GM12874 (cell line): ENCODE measurements around the gene TMIE.

Experiments
- TF ChIP-seq, protein P1 (sequence below): IDR thresholded peaks from 2 replicates; pipeline ENCODE4 v1.5.1; 2011; ENCODE audit warnings: low read depth, mild to moderate bottlenecking, control low read depth, low read length, moderate library complexity; ENCODE audit not compliant: insufficient read depth

Gene TMIE

DNA sequence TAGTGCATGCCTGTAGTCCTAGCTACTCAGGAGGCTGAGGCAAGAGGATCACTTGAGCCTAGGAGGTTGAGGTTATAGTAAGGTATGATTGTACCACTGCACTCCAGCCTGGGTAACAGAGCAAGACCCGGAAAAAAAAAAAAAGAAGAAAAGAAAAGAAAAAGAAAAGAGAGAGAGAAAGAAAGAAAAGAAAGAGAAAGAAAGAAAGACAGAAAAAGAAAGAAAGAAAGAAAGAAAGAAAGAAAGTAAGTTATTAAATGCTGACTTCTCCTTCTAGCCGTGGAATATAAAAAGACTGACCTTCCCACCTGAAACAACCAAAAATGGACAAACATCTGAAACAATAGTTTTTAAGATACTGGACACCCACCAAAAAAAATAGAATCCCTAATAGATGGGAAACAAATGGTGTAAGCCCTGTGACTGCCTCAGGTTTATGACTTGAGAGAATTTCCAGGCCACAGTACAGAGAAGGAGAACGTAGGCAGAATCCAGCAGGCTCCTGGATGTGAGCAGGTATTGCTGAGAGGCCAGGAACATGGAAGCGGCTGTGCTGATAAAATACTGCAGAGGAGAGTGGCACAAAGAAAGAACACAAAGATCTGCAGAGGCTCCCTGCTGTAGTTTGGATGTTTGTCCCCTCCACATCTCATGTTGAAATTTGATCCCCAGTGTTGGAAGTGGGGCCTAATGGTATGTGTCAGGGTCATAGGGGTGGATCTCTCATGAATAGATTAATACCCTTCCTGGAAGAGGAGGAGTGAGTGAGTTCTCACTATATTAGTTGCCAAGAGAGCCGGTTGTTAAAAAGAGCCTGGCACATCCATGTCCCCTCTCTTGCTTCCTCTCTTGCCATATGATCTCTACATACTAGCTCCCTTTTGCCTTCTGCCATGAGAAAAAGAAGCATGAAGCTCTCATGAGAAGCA is 58.3 kb downstream of the TMIE start:
- TF ChIP-seq, protein P1, sequence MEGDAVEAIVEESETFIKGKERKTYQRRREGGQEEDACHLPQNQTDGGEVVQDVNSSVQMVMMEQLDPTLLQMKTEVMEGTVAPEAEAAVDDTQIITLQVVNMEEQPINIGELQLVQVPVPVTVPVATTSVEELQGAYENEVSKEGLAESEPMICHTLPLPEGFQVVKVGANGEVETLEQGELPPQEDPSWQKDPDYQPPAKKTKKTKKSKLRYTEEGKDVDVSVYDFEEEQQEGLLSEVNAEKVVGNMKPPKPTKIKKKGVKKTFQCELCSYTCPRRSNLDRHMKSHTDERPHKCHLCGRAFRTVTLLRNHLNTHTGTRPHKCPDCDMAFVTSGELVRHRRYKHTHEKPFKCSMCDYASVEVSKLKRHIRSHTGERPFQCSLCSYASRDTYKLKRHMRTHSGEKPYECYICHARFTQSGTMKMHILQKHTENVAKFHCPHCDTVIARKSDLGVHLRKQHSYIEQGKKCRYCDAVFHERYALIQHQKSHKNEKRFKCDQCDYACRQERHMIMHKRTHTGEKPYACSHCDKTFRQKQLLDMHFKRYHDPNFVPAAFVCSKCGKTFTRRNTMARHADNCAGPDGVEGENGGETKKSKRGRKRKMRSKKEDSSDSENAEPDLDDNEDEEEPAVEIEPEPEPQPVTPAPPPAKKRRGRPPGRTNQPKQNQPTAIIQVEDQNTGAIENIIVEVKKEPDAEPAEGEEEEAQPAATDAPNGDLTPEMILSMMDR: no peak
